HCT116 (cell line): Measurements from ENCODE around the gene HTR7.
"Not testable (repeated sequence)": the region's sequence is repeated elsewhere in the genome, so short reads cannot be mapped to it uniquely, and the experiment has no call there.

Experiments used
- POLR2A ChIP-seq: IDR thresholded peaks from 2 replicates; pipeline ENCODE4 v1.7.0; 2011; ENCODE audit warnings: borderline replicate concordance; ENCODE audit not compliant: insufficient read depth, insufficient read length; ENCODE audit errors: extremely low read depth
- SP1 ChIP-seq: IDR thresholded peaks from 2 replicates; pipeline ENCODE4 v1.6.1; 2012; ENCODE audit warnings: low read depth

- TF ChIP-seq POLR2A, SP1: not testable (repeated sequence)
Measured at GRCh38 chr10:90821864-90822263, 36.0 kb downstream of the HTR7 start.
